PC-3 (cell line): ENCODE results near the gene DOK7.

Source experiments
- CTCF ChIP-seq: fragments of 300-600 bp; sonication (generic); conservative IDR thresholded peaks from 2 replicates; pipeline ENCODE4 v1.5.1; 2017; ENCODE audit warnings: antibody characterized with exemption, low read depth, mild to moderate bottlenecking, low read length
- EZH2phosphoT487 ChIP-seq: fragments of 300-600 bp; sonication (generic); IDR thresholded peaks from 2 replicates; pipeline ENCODE4 v1.6.1; 2018; ENCODE audit warnings: mild to moderate bottlenecking, antibody characterized with exemption, low read length, borderline replicate concordance

- TF ChIP-seq CTCF (no peak), EZH2phosphoT487 (no peak)
Measured at GRCh38 chr4:3531879-3532750, 69.0 kb downstream of the DOK7 start, which contains the start of gene LRPAP1.
